Loucy (cell line): ENCODE results near the gene TMIE.

Experiments used
- CTCF ChIP-seq: fragments of 200-600 bp; sonication (generic); conservative IDR thresholded peaks from 2 replicates; pipeline ENCODE4 v1.5.1; 2014; ENCODE audit warnings: mild to moderate bottlenecking, antibody characterized with exemption, low read length
- EZH2phosphoT487 ChIP-seq: fragments of 200-600 bp; IDR thresholded peaks from 2 replicates; pipeline ENCODE4 v1.6.1; 2018; ENCODE audit warnings: antibody characterized with exemption, mild to moderate bottlenecking, moderate library complexity, borderline replicate concordance

DNA sequence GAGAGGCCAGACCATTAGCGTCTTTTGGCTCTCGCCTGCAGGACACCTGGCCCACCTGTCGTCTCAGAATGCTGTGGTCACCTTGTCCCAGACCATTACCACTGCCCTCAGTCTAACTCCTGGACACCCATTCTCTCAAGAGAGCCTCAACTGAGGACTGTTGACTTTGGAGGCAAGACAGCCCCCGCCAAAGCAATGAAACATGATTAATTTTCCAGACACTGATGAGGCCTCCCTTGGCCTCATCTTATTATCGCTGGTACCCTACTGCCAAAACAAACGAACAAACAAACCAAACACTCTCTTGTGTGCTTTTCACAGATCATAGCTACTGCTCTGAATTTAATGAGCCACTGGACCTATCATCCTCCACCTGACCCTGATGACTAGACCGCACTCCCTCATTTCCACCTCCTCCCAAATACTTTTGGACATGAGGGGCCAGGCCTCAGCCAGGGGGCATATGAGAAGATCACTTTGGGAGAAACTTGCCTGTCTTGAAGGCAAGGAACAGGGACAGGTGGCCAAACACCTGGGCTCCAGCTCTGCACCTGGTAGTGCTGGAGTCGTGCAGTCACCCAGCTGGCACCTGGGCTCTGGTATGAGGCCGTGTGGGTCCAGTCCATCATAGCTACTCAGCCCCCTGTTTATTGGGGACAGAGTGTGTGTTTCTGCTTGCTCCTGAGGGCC lies 35.3 kb upstream of the TMIE start:
- TF ChIP-seq CTCF (no peak), EZH2phosphoT487 (no peak)
